ENCODE measurements around the gene DCPS.

- no peak for TF ChIP-seq CTCF (IDR thresholded peaks at IDR 0.05)
- TF ChIP-seq POLR2A (IDR thresholded peaks at IDR 0.05) = no peak
Measured at GRCh38 chr11:126256216-126256615, 47.6 kb upstream of the DCPS start.
